ENCODE data around the gene STARD9. TPM values are rescaled to one million over a fixed set of nuclear protein-coding genes. Genes with fewer than 3 reads are reported as not detected.

The STARD9 gene
- polyA plus RNA-seq, 3 donors: 0.39 TPM; not detected in 2

DNA sequence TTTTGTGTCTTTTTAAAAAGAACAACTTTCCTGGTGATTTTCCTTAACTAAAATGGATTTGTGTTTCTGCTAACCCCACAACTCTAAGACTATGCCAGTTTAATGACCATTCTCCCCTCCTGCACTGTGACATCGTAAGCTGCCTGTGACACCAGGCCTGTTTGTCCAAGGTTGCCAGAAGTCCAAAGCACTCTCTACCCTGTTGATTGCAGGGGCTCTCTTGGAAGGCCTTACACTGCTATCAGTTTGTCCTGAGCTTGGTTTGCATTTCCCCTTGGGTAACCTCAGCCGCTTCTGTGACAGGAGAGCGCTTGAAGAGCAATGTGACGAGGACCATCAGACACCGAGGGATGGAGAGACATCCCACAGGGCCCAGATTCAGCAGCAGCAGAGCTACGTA lies 105.7 kb downstream of the STARD9 start:
- Histone ChIP-seq H3K9me3 (replicated peaks in 1 of 2; ENCODE audit: control insufficient read depth in 1 of 2, insufficient read depth in 1 of 2, low read length in 2 of 2) (no peaks in the 10 kb centered on the region), H2AFZ (ENCODE audit: insufficient read depth, low read depth, low read length, poor library complexity, severe bottlenecking) (no peak overlapping the region), H4K20me1 (ENCODE audit: insufficient read depth, low read length) (no peaks in the 10 kb centered on the region), H3K4me1 (ENCODE audit: control insufficient read depth in 1 of 2, insufficient read depth in 2 of 2, low read length in 2 of 2) (no peaks in the 10 kb centered on the region), H3K9ac (ENCODE audit: insufficient read depth, low read length, poor library complexity, severe bottlenecking) (no peak overlapping the region), H3K4me2 (replicated peaks; ENCODE audit: extremely low read depth, low read length, poor library complexity, severe bottlenecking) (no peak overlapping the region), H3K36me3 (replicated peaks in 1 of 2; ENCODE audit: control insufficient read depth in 1 of 2, insufficient read depth in 2 of 2, low read length in 2 of 2) (no peaks in the 10 kb centered on the region), H3K27ac (ENCODE audit: low read depth in 1 of 2, low read length in 2 of 2) (no peak overlapping the region), H3K4me3 (replicated peaks in 1 of 3; ENCODE audit: low read depth in 2 of 3, low read length in 3 of 3) (no peak overlapping the region), H3K27me3 (ENCODE audit: control insufficient read depth in 2 of 2, insufficient read depth in 2 of 2, low read length in 2 of 2) (no peaks in the 10 kb centered on the region), H3K79me2 (ENCODE audit: insufficient read depth, low read length) (no peaks in the 10 kb centered on the region)
- intact Hi-C loops (cut with micrococcal nuclease): no loop called here
- no peaks in the 10 kb centered on the region for H3K27me3 Mint-ChIP-seq (ENCODE audit: low read depth in 3 of 3)
- DNase-seq: no peak
- no peaks in the 10 kb centered on the region for H3K36me3 Mint-ChIP-seq
- no peak overlapping the region for H3K27ac Mint-ChIP-seq
- 90% methylated on average over 6 of the region's 6 CpGs for WGBS (ENCODE audit: insufficient coverage)
- no peak for TF ChIP-seq CTCF (IDR thresholded peaks at IDR 0.05)
- no peak overlapping the region for H3K4me3 Mint-ChIP-seq
- no peaks in the 10 kb centered on the region for H3K9me3 Mint-ChIP-seq
- H3K4me1 Mint-ChIP-seq: no peaks in the 10 kb centered on the region

GRCh38 chr15:42686281-42686680 lies 110.9 kb downstream of the STARD9 start:
- no peaks in the 10 kb centered on the region for H4K20me1 ChIP-seq (ENCODE audit: insufficient read depth, low read length)
- H3K4me1 ChIP-seq (ENCODE audit: control insufficient read depth in 1 of 2, insufficient read depth in 2 of 2, low read length in 2 of 2): no peaks in the 10 kb centered on the region
- intact Hi-C loops (cut with micrococcal nuclease): no loop called here
- no peak overlapping the region for H3K4me3 Mint-ChIP-seq
- 95% methylated on average over 7 of the region's 8 CpGs for WGBS (ENCODE audit: insufficient coverage)
- H3K9me3 ChIP-seq (replicated peaks in 1 of 2; ENCODE audit: control insufficient read depth in 1 of 2, insufficient read depth in 1 of 2, low read length in 2 of 2): no peaks in the 10 kb centered on the region
- TF ChIP-seq CTCF (IDR thresholded peaks at IDR 0.05): no peak
- no peak overlapping the region for H3K27ac ChIP-seq (ENCODE audit: low read depth in 1 of 2, low read length in 2 of 2)
- H3K79me2 ChIP-seq (ENCODE audit: insufficient read depth, low read length): no peaks in the 10 kb centered on the region
- no peaks in the 10 kb centered on the region for H3K27me3 Mint-ChIP-seq (ENCODE audit: low read depth in 3 of 3)
- no peak overlapping the region for H2AFZ ChIP-seq (ENCODE audit: insufficient read depth, low read depth, low read length, poor library complexity, severe bottlenecking)
- no peaks in the 10 kb centered on the region for H3K36me3 ChIP-seq (replicated peaks in 1 of 2; ENCODE audit: control insufficient read depth in 1 of 2, insufficient read depth in 2 of 2, low read length in 2 of 2)
- no peaks in the 10 kb centered on the region for H3K9me3 Mint-ChIP-seq
- H3K4me1 Mint-ChIP-seq: no peaks in the 10 kb centered on the region
- H3K4me3 ChIP-seq (replicated peaks in 1 of 3; ENCODE audit: low read depth in 2 of 3, low read length in 3 of 3): no peak overlapping the region
- no peak for DNase-seq
- H3K27ac Mint-ChIP-seq: peak overlapping the region in 1 of 7 donors; percentile 47
- H3K4me2 ChIP-seq (replicated peaks; ENCODE audit: extremely low read depth, low read length, poor library complexity, severe bottlenecking): no peak overlapping the region
- H3K9ac ChIP-seq (ENCODE audit: insufficient read depth, low read length, poor library complexity, severe bottlenecking): no peak overlapping the region
- H3K27me3 ChIP-seq (ENCODE audit: control insufficient read depth in 2 of 2, insufficient read depth in 2 of 2, low read length in 2 of 2): no peaks in the 10 kb centered on the region
- no peaks in the 10 kb centered on the region for H3K36me3 Mint-ChIP-seq
